Stimulated activated CD4-positive, alpha-beta T cell treated with anti-CD3 and anti-CD28 coated beads, Interleukin-4, amount 100 ng/mL, for 4 hours (primary cell): ENCODE measurements around the gene CD28.
A peak's percentile ranks its signal among the peaks of the same experiment; 100 is the strongest.
"Not testable (repeated sequence)": the region's sequence is repeated elsewhere in the genome, so short reads cannot be mapped to it uniquely, and the experiment has no call there.

ENCODE experiments used
- DNase-seq, 2 experiments: peaks; one replicate each; pipeline ENCODE4 v3.0.0-alpha.2; 2020

Gene CD28

DNA sequence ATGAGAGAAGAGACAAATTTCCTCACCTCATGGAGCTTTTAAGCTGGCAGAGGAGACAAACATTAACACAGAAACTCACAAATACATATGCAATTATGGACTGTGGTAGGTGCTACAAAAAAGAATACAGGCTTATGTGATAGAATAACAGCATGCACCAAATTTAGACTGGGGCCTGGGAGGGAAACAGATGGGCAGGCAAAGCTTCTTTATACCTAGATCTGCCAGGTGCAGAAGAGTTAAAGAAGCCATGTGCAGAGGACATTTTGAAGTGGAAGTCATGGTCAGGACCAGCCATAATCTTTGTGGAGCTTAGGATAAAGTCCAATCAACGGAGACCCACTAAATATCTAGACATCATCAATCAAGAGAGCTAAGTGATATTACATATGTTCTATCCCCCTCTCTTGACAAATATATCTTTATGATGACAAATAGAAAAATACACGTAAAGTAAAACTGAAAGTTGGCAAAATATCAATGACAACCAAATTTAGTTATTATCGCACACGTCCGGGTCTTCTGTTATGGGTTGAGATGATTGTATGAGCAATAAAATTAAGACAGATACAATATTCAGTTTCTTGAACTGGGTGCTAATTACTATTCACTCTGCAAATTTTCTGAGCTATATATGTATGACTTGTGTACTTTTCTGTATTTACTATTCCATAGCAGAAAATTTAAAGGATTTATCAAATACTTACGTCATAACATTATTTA is 44.1 kb downstream of the CD28 start:
- DNase-seq: no peak

DNA sequence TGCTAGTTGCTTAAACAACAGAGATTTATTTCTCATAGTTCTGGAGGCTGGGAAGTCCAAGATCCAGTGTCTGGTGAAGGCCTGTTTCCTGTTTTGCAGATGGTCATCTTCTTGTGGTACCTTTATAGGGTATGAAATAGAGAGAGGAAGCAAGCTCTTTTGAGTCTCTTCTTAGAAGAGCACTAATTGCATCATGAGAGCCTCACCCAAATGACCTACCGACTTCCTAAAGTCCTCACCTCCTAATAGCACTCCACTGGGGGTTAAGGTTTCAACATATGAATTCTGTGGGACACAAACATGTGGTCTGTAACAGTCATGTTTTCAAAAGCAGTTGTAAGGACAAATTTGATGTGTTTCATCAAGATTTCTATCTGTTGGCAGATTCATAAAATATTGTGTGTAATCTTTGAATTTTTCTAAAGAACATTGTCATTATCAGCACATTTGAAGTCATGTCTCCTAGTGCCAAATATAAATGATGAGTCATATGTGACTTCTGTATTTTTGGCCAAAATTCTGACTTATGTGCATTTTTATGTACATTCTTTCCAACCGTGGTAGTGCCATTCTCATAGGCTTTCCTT is 45.3 kb downstream of the CD28 start:
- no peak for DNase-seq

DNA sequence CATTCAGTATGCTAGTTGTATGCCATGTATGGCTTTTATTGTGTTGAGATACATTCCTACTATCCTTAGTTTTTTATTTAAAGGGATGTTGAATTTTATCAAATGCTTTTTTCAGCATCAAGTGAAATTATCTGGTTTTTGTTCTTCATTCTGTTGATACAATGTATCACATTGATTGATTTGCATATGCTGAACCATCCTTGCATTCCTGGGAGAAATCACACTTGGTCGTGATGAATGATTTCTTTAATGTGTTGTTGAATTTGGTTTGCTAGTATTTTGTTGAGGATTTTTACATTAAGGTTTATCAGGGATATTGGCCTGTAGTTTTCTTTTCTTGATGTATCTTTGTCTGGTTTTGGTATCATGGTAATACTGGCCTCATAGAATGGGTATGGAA is 49.7 kb downstream of the CD28 start:
- DNase-seq: no peak

DNA sequence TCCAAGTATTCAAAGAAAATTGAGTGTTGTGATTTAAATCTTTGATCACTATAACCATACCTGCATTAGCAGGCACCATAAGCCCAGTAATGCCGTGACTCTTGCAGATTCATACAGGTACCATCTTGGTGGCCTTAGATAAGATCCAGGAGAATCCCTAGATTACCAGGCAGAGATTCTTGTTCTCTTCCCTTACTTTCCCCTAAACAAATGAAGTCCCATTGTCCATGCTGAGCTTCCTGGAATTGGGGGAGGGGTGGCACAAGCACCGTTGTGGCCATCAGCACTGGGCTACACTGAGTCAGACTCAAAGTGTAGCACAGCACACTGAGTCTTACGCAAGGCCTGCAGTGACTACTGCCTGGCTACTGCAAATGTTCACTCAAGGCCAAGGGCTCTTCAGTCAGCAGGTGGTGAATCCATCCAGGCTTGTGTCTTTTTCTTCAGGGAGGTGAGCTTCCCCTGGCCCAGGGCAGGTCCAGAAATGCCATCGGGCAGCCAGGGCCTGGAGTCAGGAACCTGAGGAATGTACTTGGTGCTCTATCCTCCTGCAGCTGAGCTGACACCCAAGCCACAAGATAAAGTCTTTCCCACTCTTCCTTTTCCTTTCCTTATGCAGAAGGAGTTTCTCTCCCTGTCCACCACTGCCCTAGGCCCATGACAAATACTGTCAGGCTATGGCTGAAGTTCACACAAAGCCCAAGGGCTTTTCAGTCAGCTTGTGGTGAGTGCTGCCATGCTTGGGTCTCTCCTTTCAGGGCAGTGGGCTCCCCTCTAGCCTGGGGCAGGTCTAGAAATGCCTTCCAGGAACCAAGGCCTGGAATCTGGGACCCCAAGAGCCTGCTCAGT is 52.6 kb downstream of the CD28 start:
- DNase-seq: no peak

DNA sequence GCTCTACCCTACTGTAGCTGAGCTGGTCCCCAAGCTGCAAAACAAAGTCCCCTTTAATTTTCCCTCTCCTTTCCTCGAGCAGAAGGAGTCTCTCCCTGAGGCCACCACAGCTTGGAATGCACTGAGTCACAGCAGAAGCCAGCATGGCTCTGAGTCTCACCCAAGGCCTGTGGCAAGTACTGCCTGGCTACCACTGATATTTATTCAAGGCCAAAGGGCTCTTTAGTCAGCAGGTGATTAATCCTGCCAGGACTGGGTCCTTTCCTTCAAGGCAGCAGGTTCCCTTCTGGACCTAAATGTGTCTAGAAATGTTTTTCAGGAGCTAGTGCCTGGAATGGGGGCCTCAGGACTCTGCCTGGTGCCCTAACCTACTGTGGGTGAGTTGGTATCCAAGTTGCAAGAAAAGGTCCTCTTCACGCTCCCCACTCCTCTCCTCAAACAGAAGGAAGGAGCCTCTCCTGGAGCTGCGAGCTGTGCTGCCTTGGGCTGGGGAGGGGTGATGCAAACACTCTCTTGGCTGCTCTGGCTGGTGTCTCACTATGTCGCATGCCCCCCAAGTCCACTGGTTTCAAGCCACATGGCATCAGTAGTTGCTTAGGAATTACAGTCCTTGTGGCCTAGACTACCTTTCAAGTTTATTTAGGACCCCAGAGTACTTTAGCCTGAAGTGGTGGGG is 53.4 kb downstream of the CD28 start:
- no peak for DNase-seq

DNA sequence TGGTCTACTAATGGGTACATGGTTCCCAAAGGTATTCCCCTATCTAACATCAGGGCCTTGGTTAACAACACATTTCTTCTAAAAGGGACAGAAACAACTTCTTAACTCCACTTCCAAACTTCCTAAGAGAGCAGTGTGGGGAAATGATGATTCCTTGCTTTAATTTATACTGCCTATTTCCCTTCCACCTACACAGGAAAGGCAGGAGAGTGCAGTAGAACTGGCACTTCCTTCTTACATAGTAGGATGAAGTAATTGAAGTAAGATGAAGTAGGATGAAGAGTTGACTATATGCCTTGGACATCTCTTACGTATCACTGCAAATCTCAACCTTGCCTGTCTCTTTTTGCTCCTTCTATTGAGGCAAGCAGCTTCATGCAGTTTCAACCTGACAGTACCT is 54.7 kb downstream of the CD28 start:
- no peak for DNase-seq

DNA sequence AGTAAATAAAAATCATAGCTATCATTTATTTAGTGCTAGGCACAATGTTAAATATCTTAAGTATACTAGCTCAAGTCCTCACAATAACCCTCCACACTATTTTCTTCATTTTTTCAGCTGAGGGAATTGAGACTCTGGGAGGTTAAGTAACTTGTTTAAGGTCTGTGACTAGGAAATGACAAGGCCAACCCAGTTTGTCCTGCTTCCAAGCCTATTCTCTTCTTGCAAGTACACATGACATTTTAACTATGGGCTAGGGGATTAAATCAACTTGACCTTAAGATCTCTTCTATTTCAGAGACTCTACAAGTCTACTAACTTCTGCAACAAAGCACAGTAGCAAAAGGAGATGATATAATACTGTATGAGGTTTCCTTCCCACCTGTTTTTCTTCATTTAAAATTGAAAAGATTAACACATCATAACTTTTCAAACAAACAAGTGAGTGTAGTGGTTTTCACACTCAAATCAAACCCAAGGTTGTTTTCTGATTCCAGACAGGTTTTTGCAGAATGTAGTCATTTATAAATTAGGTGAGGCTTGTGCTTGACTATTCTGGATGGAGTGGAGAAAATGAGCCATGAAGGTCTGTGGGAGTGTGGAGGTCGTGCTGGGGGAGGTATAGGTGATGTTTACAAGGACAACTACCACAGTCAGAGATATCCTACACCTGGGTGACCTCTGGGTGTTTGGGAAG is 57.0 kb downstream of the CD28 start:
- peak in 1 of 2 experiments; percentile 23 for DNase-seq

DNA sequence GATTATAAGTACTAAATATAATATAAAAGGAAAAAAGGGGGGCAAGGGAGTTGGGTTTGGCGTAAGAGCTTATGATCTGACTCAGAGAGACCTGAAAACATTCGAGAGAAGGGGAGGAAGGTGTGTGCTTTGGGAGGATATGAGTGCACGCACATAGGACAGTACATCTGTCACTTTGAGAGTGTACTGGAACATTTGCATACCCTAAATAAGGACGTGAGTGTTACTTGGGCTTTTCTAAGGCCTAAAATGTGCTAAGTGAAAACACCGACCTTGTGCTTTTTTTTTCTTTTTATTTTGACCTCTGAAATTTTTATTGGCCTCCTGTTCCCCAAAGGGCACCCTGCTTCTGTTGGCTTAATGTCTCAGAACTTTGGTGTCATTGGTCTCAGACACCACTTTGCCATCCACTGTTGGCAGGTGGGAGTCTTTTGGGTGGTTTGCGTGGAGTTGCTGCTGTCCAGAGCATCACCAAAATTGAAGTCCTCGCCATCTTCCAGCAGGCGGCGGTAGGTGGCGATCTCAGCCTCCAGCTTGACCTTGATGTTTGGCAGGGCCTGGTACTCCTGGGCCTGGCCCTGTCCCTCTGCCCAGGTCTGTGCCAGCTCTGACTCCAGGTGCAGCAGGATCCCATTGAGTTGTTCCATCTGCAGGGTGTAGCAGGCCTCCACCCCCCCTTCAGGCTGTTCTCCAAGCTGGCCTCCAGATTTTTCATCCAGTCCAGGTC is 57.7 kb downstream of the CD28 start:
- DNase-seq: peak in 1 of 2 experiments; percentile 51

DNA sequence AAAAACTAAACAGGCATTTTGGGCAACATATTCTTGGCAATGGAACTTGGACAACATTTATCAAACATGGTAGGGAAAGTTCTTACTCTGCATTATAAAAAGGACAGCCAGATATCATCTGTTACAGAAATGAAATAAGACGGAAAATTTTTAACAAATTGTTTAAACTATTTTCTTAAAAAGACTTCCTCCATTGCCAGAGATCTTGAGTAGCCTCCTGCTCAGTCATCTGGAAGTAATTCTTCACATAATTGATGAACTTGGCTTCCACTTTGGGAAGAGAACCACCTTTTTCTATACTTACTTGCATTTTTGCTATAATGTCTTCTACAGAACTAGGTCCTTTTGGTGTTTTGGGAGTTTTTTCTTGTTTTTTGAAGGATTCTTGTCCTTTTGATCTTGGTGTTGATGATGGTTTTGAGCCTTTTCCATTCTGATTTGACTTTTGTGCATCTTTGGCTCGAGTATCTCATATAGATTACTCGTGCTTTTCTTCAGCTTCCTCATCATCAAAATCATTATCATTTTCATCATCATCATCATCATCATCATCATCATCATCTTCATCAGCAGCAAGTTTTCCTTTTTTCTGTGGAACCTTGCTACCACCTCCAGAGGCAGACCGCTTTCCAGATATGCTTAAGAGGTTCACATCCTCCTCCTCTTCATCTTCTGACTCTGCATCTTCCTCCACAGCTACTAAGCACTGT is 66.2 kb downstream of the CD28 start:
- DNase-seq: no peak

DNA sequence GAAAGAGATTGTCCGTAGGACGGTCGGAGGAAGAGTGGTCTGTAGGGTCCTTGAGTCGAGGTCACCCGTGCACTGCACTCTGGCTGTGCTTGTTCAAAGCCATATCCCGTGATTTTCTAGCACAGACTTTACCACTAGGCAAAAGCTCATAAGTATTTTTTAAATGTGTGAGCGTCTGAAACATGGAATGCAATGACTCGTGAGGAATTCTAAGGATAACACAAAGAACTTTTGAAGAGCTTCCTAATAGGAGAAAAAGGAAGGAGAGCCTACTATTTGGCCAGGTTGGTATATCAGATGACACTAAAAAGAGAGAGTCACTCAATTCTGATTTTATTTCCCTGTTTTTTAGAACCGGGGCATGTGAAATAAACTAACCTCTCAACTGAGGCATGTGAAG is 68.3 kb downstream of the CD28 start:
- DNase-seq: no peak

DNA sequence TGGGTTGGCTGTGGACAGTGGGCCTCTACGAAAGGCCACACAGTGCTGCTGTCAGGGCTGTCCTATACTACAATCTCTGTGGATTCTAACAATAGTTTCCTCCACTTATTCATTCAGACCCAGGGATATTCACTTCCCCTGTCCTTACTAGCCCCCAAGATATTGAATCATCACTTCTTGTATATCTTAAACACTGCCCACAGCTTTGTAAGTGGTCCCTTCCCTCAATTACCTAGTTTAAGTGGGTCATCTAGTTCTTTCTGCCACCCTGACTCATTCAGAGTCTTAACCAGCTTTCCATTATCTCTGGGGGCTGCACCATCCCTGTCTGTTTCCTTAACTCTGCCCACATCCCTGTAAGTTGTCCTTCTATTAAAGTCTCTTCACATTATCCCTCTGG is 69.2 kb downstream of the CD28 start:
- no peak for DNase-seq

DNA sequence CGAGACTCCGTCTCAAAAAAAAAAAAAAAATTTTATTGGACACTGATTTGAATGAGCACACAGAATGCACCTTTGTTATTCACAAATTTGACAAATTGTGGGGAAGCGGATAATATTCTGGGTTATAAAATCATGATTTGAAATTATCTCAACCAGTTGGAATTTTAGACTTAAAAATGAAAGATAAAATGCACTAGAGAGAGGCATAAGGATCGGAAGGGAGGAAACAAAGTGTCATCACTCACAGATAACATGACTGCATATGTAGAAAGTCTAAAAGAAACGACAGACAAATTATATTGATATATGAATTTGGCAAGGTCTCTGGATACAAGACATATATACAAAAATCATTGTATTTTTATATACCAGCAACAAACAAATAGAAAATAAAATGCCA is 70.6 kb downstream of the CD28 start:
- DNase-seq: no peak

DNA sequence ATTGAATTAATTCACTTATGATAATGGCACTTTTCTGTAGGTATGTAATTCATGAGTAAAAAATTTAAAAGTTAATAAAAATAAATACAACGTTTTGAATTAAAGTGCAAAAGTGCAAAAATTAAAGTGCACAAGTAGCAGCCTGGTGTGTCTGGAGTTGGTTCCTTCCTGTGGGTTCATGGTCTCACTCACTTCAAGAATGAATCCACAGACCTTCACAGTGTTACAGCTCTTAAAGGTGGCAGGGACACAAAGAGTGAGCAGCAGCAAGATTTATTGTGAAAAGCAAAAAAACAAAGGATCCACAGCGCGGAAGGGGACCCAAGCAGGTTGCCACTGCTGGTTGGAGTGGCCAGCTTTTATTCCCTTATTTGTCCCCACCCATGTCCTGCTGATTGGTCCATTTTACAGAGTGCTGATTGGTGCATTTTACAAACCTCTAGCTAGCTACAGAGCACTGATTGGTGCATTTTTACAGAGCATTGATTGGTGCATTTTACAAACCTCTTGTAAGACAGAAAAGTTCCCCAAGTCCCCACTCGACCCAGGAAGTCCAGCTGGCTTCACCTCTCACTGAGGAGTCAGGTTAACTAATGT is 73.1 kb downstream of the CD28 start:
- DNase-seq: not testable (repeated sequence)

DNA sequence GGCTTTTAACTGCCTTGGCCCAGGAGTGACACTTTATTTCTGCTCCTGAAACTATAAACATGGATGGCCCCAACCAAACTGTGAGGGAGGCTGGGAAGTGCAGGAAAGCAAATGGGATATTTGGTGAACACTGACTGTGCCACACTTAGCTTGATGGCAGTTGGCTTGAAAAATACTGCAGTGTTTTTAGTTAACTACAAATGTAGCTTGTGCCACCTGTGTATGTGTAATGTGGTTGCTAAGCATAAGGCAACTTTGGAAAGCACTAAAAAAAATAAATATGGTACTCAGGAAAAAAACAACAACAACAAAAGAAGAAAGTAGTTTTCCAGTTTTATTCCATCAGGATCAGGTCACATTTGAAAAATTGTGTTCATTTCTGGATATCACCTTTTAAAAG is 73.8 kb downstream of the CD28 start:
- no peak for DNase-seq

DNA sequence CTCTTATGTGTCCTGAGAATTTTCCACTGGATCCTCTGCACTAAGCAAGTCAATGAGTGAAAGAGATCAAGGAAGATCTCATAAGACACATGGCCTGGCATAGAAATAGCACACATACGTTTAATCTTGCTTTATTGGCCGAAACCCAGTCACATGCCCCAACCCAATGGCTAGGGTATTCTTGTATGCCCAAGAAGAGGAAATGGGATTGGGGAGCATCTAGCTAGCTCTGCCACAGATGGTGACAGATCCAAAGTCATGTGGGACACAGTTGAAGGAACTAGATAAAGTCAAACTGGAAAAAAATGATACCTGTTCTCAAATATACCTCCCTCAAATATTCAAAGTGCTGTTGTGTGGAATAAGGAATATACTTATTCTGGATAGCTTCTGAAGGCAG is 74.7 kb downstream of the CD28 start:
- DNase-seq: no peak

DNA sequence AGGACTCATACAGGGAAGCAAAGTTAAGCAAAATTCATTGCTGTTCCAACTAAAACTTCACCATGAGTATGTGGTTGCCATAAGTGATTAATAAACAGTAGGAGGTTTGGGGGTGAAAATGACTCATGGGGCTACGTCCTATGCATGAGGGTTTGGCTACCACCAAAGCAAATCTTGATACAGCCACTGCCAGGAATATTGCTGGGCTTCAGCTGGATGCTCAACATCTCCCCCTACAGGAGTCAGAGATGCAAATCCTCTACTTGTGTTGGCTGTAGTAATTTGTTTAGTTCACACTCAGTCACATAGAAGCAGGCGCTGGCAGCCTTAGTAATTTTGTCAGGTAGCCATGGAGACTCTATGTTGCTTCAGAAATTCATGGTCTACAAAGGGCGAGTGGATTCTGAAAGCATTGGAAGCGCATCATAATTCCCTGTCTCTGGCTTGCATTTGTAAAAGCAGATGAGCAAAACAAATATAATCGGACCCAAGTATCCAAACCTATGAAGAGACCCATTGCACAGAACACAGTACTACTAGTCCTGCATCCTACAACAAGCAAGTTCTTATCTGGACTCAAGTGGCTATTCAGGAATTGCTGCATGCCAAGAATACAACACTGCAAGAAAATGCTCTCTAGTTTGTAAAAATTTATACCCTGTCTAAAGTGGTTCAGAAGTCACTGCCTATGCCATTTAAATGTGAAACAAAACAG is 76.0 kb downstream of the CD28 start:
- peak; percentile 36 to 81 for DNase-seq

DNA sequence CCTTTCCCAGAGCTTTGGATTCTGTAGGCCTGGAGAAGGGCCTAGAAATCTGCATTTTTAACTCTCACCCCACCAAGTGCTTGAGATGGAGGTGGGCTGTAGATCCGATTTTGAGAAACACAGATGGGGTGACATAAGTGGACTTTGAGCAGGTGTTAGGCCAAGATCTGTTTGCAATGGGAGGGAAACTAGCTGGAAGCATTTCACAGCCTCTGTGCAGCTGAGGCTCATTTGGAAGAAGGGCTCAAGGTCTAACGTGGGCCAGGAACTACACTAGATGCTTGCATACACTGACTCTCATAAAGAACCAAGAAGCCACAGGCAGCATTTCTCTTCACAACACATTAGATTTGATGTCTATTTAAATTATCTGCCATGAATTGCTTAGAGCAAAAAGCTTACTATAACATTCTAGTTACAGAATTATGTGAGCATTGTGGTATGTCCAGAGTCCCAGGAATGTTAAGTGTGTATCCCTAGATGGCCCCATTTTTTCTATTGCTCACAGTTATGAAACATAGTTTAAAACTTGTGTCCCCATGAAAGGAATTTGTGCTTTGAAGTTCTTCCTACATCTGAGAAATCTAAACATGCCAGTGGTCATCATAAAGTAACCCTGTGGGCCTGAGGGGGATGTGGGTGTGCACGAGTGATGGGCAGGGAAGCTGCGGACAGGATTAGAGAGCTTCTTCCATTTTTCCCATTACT is 77.2 kb downstream of the CD28 start:
- no peak for DNase-seq

DNA sequence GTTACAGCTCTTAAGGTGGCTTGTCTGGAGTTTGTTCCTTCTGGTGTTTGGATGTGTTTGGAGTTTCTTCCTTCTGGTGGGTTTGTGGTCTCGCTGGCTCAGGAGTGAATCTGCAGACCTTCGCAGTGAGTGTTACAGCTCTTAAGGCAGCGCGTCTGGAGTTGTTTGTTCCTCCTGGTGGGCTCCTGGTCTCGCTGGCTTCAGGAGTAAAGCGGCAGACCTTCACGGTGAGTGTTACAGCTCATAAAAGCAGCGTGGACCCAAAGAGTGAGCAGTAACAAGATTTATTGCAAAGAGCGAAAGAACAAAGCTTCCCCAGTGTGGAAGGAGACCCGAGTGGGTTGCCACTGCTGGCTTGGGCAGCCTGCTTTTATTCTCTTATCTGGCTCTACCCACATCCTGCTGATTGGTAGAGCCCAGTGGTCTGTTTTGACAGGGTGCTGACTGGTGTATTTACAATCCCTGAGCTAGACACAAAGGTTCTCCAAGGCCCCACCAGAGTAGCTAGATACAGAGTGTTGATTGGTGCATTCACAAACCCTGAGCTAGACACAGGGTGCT is 78.4 kb downstream of the CD28 start:
- not testable (repeated sequence) for DNase-seq
